ENCODE measurements around the gene REC8.

Gene REC8

DNA sequence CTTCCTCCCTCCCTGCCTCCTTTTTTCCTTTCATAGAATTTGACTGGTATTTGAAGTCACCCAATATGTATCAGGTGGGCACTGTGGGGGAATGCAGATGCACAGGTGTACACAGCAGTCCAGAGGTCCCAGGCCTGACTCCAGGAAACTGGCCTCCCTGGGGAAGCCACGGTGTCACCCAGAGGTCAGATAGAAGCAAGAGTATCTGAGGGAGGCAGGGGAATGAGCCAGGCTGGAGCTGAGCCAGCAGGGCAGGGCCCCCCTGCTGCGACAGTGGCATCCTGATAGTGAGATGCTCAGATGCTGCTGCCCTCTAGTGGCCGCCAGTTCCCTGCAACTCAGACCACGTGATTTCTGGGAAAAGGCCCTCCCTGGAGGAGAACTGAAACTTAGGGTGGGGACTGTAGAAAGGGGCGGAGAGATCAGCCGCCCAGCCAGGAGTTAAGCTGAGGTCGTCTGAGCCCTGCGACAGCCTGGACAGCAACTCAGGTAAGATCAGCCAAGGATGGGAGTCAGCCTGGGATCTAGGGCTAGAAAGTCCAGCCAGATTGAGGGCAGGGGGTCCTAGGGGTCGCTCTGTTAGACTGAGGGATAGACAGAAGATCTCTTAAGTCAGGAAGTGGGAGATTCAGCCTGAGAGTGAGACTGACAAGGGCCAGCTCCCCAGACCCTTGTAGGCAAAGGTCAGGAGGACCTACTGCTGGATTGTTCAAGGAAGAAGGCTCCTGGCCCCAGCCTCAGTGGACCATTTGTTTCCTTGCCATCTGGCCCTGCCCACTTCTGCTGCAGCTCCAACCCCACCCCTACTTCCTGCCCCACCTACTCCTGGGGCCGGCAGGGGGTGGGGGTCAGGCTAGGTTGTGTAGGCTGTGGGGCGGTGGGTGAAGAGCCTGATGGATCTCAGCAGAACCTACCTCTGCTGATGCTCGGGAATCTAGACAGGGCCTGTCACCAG, 10.8 kb upstream of the REC8 start, which contains the start of gene IRF9:
Gene IRF9, plus strand, starts transcription at position 416 of the 955 bp plus-strand sequence. CDS start 880 bp downstream, outside the sequence.
- peak; percentile 74 for DNase-seq

DNA sequence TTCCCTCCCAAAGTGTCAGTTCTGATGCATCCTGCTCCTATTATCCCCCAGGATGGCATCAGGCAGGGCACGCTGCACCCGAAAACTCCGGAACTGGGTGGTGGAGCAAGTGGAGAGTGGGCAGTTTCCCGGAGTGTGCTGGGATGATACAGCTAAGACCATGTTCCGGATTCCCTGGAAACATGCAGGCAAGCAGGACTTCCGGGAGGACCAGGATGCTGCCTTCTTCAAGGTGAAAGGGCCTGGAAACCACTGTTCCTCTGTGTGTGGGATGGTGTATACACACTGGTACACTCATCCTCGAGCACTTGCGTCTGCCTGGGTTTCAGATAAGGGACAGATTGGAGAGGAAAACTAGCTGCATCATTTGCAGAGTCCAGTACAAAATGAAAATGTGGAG, 9.8 kb upstream of the REC8 start:
- no peak for DNase-seq

DNA sequence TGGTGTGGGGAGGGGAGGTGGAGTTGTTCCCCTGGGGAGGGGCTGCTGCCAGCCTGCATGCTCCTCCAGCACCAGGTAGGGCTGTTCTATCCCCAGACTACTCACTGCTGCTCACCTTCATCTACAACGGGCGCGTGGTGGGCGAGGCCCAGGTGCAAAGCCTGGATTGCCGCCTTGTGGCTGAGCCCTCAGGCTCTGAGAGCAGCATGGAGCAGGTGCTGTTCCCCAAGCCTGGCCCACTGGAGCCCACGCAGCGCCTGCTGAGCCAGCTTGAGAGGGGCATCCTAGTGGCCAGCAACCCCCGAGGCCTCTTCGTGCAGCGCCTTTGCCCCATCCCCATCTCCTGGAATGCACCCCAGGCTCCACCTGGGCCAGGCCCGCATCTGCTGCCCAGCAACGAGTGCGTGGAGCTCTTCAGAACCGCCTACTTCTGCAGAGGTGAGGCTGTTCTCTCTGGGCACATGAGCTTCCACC, 7.3 kb upstream of the REC8 start:
- no peak for DNase-seq

DNA sequence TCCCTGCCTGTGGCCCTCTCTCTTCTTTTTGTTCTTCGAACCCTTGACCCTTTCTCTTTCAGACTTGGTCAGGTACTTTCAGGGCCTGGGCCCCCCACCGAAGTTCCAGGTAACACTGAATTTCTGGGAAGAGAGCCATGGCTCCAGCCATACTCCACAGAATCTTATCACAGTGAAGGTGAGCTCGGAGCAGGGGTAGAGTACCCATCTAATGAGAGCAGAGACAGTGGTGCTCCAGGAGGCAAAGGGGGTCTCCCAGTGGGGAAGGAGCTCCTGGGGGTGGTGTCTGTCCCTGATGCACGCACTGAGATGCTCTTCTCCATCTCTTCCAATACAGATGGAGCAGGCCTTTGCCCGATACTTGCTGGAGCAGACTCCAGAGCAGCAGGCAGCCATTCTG, 6.1 kb upstream of the REC8 start:
- no peak for DNase-seq

DNA sequence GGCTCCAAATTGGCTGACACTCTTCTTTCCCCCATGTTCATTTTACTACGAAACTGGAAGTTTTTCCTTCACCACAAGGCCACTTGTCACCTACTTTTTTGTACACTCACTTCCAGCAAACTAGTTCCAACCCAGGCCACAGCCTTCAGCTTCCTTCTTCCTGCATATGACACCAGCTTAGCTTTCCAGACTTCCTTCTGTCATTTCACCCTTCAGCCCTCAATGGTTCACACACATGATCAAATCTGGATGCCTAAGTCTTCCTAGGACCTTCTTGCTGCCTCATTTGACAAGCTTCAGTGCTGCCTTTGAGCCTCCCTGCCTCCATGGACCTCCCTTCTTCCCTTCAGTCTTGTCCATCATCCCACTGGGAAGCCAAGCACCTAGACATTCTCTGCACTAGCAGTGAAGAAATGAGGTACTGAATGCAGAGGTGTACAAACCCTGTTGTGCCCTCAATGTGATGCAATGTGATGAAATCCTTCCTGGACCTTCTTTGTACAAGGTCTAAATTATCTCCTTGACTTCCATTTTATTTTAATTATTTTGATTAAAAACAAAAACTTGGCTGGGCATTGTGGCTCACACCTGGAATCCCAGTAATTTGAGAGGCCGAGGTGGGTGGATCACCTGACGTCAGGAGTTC, 4.3 kb upstream of the REC8 start:
- DNase-seq, result no peak

DNA sequence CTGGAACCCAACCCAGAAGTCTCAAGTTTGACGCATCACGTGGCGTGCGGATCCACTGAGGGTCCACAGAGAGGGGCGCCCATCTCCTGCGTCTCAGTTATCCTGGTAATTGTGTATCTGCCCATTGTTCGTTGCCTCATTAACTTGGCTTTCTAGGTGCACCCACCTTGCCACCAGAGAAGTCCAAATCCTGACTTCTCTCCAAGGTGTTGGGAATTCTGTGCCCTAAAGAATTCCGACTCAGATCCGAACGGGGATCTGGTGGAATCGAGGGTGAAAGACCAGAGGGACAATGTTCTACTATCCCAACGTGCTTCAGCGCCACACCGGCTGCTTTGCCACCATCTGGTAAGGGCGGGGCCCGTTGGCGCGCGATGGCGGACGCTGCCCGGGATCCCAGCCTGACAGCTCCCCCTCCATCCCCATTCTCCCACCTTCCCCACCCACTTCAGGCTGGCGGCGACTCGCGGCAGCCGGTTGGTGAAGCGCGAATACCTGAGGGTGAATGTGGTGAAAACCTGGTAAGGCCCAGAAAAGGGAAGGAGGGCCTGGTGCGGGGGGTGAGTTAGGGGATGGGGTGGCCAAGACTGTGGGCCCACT, 481 bp downstream of the REC8 start:
- no peak for DNase-seq

DNA sequence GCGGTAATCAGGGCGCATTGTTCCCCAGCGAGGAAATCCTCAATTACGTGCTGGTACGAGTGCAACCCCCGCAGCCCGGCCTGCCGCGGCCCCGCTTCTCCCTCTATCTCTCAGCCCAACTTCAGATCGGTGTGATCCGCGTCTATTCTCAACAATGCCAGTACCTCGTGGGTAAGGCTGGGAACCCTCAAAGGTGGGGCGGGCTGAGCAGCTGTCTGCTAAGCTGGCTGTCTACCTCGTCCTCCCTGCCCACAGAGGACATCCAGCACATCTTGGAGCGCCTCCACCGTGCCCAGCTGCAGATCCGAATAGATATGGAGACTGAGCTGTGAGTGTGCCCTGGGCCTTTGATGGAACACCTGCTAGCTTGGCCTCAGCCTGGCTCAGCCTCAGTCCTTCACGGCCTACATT, 996 bp downstream of the REC8 start:
- no peak for DNase-seq

DNA sequence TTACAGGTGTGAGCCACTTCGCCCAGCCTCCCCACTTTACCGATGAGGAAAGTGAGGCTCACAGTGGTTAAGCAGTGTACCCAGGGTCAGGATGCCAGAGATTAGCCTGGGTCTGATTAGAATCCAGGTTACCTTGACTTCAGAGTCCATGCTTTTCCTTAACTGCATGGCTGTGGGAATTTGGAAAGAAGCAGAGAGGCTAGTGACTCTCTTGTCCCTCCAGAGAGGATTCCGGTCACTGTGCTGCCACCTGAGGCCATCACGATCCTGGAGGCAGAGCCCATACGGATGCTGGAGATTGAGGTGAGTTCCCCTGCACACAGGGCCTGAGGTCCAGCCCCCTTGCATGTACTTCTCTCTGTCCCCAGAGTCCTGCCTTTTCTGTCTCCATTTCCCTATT, 4.7 kb downstream of the REC8 start:
- no peak for DNase-seq

DNA sequence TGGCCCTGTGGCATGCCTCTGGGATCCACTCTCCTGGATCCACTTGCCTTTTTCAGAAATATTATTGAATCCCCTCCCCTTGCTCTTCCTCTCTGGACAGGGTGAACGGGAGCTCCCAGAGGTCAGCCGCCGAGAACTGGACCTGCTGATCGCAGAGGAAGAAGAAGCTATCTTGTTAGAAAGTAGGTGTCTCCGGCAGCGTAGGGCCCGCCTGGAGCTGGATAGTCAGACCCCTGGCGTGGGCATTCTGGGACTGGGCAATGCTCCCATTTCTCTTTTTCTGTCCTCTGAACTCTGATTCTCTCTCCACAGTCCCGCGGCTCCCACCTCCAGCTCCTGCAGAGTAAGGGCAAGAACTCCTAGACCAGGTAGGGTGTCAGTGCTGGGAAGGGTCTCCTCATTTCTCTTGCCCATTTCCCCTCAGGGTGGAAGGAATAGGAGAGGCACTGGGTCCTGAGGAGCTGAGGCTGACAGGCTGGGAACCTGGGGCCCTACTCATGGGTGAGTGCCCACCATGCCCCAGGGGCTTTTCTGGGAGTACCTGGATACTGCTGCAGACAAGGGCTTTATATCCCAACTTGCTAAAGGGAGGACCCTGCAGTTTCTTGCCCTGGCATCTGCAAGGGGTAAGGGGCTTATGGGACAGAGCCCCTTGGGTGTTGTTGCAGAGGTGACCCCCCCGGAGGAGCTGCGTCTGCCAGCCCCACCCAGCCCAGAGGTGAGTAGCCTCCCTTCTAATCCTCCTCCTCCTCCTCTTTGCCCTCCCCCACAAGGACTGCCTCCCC, 5.4 kb downstream of the REC8 start:
- no peak for DNase-seq

DNA sequence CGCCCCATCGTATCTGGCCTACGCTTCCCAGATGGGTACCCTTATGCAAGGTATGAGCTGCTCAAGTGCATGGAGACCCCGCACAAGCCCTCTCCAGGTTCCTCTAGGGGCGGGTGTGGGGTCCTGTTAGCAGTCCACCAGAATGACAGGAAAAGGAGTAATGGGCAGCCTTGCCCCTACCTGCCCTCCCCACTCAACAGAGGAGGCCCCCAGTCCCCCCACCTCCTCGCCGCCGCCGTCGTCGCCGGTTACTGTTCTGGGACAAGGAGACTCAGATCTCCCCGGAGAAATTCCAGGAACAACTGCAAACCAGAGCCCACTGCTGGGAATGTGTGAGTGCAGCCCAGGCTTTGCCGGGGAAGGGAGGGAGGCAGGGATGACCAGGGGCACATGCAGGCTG, 6.0 kb downstream of the REC8 start:
- DNase-seq, result no peak

DNA sequence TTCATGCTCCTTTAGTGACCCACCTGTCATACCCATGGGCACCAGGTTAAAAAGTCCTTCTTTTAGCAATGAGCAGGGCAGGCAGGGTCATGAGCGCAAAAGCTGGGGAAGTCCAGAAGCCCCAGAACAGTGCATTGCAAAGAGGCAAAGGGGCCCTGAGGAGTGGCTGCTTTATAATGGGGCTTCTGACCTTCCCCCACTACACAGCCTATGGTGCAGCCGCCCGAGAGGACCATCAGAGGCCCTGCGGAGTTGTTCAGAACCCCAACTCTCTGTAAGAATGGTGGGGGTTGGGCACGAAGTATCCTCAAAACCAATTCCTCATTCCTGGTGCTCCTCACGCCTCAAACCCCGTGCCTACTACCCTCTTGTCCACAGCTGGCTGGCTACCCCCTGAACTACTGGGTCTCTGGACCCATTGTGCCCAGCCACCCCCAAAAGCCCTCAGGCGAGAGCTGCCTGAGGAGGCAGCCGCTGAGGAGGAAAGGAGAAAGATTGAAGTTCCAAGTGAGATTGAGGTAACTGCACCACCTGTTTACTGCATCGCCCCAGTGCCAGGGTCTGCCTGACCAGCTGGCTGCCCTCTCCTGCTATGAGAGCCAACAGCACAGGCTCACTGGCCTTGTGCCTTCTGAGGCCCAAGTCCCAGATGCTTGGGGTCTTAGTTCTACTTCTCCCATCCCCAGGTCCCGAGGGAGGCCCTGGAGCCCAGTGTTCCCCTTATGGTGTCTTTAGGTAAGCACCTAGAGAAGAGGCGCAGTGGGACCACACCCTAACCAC, 6.7 kb downstream of the REC8 start:
- DNase-seq, result no peak

DNA sequence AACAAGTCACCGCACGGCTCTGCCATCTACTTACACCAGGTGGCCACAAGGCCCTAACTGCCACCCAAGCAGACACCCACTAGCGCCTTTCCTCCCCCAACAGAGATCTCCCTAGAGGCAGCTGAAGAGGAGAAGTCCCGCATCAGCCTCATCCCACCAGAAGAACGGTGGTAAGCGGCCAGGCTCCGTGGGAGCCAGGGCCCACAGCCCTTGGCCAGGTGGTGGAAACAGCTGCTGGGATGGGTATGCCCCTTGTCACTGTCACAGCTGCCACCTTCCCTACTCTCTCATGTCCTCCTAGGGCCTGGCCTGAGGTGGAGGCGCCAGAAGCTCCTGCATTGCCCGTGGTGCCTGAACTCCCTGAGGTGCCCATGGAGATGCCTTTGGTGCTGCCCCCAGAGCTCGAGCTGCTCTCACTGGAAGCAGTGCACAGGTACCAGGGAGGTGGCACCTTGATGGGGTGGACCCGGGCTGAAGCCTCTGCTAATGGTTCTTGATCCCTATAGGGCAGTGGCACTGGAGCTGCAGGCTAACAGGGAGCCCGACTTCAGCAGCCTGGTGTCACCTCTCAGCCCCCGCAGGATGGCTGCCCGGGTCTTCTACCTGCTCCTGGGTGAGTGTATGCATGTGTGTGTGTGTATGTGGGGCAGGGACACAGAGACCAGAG, 7.5 kb downstream of the REC8 start:
- DNase-seq, result no peak

DNA sequence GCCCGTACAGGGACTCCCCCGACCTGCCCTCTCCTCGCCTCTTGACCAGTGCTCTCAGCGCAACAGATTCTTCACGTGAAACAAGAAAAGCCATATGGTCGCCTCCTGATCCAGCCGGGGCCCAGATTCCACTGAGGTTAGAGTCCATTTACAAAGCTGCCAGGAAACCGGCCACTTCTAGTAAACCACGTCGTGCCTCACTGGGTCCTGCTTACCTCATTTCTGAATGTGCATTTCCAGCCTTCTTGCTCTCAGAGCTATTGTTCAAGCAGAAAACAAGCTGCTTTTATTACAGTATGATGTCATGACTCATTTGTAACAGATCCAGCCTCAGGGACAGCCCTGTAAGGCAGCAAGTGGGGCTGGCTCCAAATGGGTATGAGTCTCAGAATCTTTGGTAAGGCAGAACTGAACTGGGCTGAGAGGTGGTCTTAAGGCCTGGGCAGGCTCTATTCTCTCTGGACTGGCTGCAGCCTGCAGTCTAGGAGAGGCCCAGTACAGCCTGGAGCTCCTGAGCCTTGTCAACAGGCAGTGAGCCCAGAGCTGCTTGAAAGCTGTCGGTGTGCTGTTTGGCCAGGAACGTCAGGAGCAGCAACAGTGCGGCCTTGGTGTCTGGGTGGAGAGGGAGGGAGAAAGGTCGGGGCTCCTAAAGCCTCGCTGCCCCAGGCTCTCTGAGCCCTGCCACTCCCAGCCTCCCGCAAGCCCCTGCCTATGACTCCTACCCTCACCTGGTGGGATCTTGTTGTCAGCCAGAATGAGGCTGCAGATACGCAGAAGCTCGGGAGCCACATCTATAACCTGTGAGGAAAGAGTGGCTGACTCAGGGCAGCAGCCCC, 8.3 kb downstream of the REC8 start:
- DNase-seq, result no peak

DNA sequence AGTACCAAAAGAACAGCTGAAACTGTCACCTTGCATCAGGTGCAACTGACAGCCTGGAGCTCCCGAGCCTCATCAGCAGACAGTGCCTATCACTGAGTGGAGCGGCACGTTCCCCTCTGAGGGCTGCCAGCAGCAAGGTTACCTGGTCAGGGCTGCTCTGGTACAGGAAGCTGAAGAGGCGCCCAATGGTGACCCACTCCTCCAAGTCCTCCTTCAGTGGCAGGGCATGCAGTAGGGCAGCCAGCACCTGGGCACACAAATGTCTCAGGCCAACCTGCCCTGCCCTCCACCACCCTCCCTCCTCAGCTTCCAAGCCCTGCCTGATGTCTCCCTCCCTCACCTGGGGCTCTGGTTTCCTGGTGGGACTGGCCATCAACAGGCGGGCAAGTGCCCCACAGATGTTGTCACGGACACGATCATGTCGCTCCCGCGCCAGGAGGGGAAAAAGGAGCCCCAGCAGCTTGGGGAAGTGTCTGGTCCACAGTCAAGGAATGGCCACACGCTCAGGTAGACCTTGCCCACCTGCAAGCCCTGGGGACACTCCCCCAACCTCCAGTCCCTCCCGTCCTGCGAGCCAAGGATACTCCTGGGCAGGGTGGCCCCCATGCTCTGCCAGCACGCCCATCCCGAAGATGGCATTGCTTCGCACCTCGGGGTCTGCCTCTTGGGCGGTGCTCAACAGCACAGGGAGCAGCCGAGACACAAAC, 9.6 kb downstream of the REC8 start:
- no peak for DNase-seq

DNA sequence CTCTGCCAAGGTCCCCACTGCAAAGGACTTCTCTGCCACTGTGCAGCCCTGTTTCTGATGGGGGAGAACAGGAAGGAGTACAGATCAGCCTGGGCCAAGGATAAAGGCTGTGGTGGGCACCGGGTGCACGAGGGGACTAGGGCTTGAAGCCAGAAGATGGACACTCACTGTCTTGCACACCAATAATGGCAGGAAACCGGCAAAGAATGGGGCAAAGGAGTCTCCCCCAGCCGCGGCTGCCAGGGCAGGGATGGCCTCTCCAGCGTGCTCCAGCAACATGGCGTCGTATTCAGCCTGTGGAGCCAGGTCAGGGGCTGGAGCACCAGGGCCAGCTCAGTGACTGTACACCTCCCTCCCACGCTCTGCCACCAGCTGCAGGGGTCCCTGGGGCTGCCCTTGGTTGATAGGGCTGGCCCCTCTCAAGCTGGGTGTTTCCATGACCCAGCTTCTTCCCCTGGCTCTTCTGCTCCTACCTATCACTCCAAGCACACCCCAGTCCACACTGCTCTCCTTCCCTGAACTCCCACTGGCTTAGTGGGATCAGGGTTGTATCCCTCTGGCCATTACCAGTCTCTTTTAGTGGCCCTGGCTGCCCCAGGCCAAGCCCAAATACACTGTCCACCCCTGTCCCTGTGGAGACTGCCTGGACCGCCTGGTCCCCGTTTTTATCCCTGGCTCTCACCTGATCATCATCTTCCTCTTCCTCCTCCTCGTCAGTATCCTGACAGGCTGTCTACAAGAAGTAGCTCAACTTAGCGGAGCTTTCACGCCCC, 10.4 kb downstream of the REC8 start:
- no peak for DNase-seq

DNA sequence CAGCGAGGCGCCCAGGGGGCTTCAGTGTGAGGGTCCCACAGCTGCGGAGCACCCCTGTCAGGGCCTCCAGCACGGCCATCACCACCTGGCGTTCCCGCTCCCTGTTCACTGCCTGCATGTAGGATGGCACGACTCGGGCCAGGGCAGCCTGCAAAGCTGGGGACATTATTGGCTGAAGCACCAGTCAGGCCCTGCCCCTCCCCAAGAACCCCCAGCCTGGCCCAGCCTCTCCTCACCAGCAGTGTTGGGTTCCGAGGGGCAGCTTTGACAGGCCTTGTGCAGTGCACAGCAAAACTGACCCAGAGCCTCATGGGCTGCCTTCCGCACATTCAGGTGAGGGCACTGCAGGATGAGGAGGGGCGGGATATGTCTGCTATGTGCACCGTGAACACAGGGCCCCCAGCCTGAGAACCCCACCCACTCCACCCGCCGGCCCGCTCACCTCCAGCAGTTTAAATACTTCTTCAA, 11.2 kb downstream of the REC8 start:
- DNase-seq, result no peak

DNA sequence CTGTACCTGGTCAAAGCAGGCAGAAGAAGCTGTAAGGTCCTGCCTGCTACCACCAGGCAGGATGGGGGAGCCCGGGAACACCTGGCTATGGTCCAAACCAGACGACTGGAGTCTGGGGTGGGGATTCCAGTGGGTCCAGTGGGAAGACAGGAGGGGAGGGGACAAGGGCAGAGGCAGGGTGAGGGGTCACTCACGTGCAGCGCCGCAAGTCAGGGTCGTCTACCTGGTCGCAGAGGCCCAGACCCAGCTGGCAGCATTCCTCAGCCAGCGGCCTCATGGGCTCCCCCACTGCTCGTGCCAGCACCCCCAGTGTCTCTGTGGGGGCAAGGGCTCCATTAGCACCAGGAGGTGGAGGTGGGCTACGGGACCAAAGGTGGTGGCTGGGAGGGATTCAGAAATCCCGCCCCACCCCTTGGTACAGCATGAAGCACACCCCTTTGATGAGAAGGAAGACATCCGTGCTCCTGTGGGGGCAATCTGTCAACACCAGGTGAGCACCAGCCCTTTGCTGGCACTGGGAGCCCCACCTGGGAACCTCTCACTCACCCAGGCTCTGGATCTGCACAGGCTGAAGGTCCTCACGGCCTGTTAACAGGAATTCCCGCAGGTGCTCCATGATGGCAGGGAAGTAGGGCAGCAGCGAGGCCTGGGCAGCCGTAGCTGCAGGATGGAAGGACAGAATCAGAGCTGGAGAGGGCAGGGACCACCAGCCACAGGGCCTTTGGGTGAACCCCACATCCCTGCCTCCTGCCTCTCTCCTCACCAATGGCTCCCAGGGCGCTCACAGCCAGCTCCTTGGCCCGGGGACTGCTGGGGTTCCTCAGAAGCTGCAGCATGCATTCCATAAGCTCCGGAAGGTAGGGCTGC, 12.5 kb downstream of the REC8 start:
- DNase-seq, result no peak

DNA sequence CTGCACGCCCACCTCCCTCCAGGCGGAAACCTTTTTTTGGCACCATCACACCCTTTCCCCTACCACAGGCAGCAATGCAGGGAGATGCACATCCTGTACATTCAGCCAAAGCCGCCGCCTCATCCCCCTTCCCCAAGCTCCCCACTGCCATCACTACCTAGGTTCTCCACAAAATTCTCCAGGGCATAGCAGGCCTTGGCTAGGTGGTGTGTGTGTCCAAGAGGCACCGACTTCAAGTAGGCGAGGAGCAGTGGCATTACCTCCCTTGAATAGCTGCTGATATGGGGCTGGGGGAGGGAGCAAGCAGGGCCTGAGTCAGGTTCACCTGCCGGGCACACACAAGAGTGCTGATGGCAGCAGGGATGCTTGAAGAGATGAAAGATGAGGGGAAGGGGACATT, 13.1 kb downstream of the REC8 start:
- DNase-seq, result no peak

Measured in NCI-H526 treated with DMSO at 0.1 percent for 48 hours (cell line).